Measurements from ENCODE around the gene TBC1D30.

TBC1D30 gene

GRCh38 chr12:64814432-64814831 is 10.0 kb upstream of the TBC1D30 start:
- H3K36me3 Mint-ChIP-seq (ENCODE audit: insufficient read depth): no peaks in the 10 kb centered on the region

GRCh38 chr12:64819816-64820402 is 4.5 kb upstream of the TBC1D30 start:
- no peak for ATAC-seq (replicated peaks)
- Mint-ChIP-seq H3K27ac (no peak overlapping the region), H3K4me1 (ENCODE audit: low read depth in 2 of 2) (peaks cover 5% of the 10 kb centered on the region in 2 donors)

More at GRCh38 chr12:64814432-64814831, 10.0 kb upstream of the TBC1D30 start:
- Mint-ChIP-seq H3K4me1 (ENCODE audit: low read depth in 2 of 2) (no peaks in the 10 kb centered on the region), H3K4me3 (no peak overlapping the region), H3K27me3 (peaks cover 29 to 54% of the 10 kb centered on the region in 2 donors), H3K9me3 (no peaks in the 10 kb centered on the region), H3K27ac (no peak overlapping the region)
- no peak for ATAC-seq (replicated peaks)
- no peak for DNase-seq

GRCh38 chr12:64820593-64820992 is 3.9 kb upstream of the TBC1D30 start:
- Mint-ChIP-seq H3K4me3 (no peak overlapping the region), H3K9me3 (no peaks in the 10 kb centered on the region), H3K4me1 (ENCODE audit: low read depth in 2 of 2) (peaks cover 8 to 9% of the 10 kb centered on the region in 2 donors), H3K27ac (no peak overlapping the region), H3K27me3 (peaks cover 38 to 56% of the 10 kb centered on the region in 2 donors), H3K36me3 (ENCODE audit: insufficient read depth) (no peaks in the 10 kb centered on the region)
- DNase-seq: no peak
- ATAC-seq (replicated peaks): no peak

More at GRCh38 chr12:64819816-64820402, 4.5 kb upstream of the TBC1D30 start:
- H3K36me3 Mint-ChIP-seq (ENCODE audit: insufficient read depth): no peaks in the 10 kb centered on the region
- no peaks in the 10 kb centered on the region for H3K9me3 Mint-ChIP-seq
- no peak for DNase-seq
- H3K4me3 Mint-ChIP-seq: no peak overlapping the region
- H3K27me3 Mint-ChIP-seq: peaks cover 31 to 49% of the 10 kb centered on the region in 2 donors

GRCh38 chr12:64821116-64821630 is 3.3 kb upstream of the TBC1D30 start:
- DNase-seq: no peak
- Mint-ChIP-seq H3K4me1 (ENCODE audit: low read depth in 2 of 2) (peaks cover 12 to 13% of the 10 kb centered on the region in 2 donors), H3K4me3 (no peak overlapping the region), H3K27ac (no peak overlapping the region), H3K27me3 (peaks cover 43 to 62% of the 10 kb centered on the region in 2 donors), H3K36me3 (ENCODE audit: insufficient read depth) (no peaks in the 10 kb centered on the region), H3K9me3 (no peaks in the 10 kb centered on the region)
- no peak for ATAC-seq (replicated peaks)

GRCh38 chr12:64824130-64824499 is 332 bp upstream of the TBC1D30 start:
- H3K36me3 Mint-ChIP-seq (ENCODE audit: insufficient read depth): no peaks in the 10 kb centered on the region
- H3K27me3 Mint-ChIP-seq: peaks cover 61 to 71% of the 10 kb centered on the region in 2 donors
- ATAC-seq (replicated peaks): peak; percentile 7
- H3K4me1 Mint-ChIP-seq (ENCODE audit: low read depth in 2 of 2): peaks cover 13 to 15% of the 10 kb centered on the region in 2 donors
- H3K4me3 Mint-ChIP-seq: peak overlapping the region; percentile 81 to 82
- H3K27ac Mint-ChIP-seq: no peak overlapping the region
- DNase-seq: no peak
- H3K9me3 Mint-ChIP-seq: no peaks in the 10 kb centered on the region

- no peak for DNase-seq
- peak; percentile 27 for ATAC-seq (replicated peaks)
- H3K27me3 Mint-ChIP-seq: peaks cover 66 to 77% of the 10 kb centered on the region in 2 donors
Measured at GRCh38 chr12:64825143-64826021, 935 bp downstream of the TBC1D30 start.

GRCh38 chr12:64826234-64826633 is 1.8 kb downstream of the TBC1D30 start:
- Mint-ChIP-seq H3K9me3 (no peaks in the 10 kb centered on the region), H3K27ac (no peak overlapping the region), H3K27me3 (peaks cover 64 to 74% of the 10 kb centered on the region in 2 donors), H3K4me3 (peak overlapping the region; percentile 48 to 81), H3K4me1 (ENCODE audit: low read depth in 2 of 2) (peaks cover 13 to 15% of the 10 kb centered on the region in 2 donors), H3K36me3 (ENCODE audit: insufficient read depth) (no peaks in the 10 kb centered on the region)
- ATAC-seq (replicated peaks) (no peak), DNase-seq (peak in 1 of 3 experiments; percentile 24)

More at GRCh38 chr12:64825143-64826021, 935 bp downstream of the TBC1D30 start:
- no peak overlapping the region for H3K27ac Mint-ChIP-seq
- peak overlapping the region; percentile 81 to 82 for H3K4me3 Mint-ChIP-seq
- no peaks in the 10 kb centered on the region for H3K36me3 Mint-ChIP-seq (ENCODE audit: insufficient read depth)
- H3K4me1 Mint-ChIP-seq (ENCODE audit: low read depth in 2 of 2): peaks cover 13 to 15% of the 10 kb centered on the region in 2 donors
- no peaks in the 10 kb centered on the region for H3K9me3 Mint-ChIP-seq

GRCh38 chr12:64828713-64829112 is 4.3 kb downstream of the TBC1D30 start:
- Mint-ChIP-seq H3K4me3 (no peak overlapping the region), H3K4me1 (ENCODE audit: low read depth in 2 of 2) (peaks cover 13 to 15% of the 10 kb centered on the region in 2 donors), H3K9me3 (no peaks in the 10 kb centered on the region), H3K27ac (no peak overlapping the region), H3K36me3 (ENCODE audit: insufficient read depth) (no peaks in the 10 kb centered on the region), H3K27me3 (peaks cover 70 to 85% of the 10 kb centered on the region in 2 donors)
- ATAC-seq (replicated peaks) (no peak), DNase-seq (no peak)

- Mint-ChIP-seq H3K4me1 (ENCODE audit: low read depth in 2 of 2) (no peaks in the 10 kb centered on the region), H3K4me3 (no peak overlapping the region), H3K36me3 (ENCODE audit: insufficient read depth) (peaks cover 3% of the 10 kb centered on the region), H3K27ac (no peak overlapping the region), H3K9me3 (no peaks in the 10 kb centered on the region), H3K27me3 (peaks cover 40 to 61% of the 10 kb centered on the region in 2 donors)
- DNase-seq: no peak
- ATAC-seq (replicated peaks): no peak
Measured at GRCh38 chr12:64833928-64834327, 9.5 kb downstream of the TBC1D30 start.

GRCh38 chr12:64835901-64836300 is 11.5 kb downstream of the TBC1D30 start:
- ATAC-seq (replicated peaks): no peak
- H3K36me3 Mint-ChIP-seq (ENCODE audit: insufficient read depth): peaks cover 3% of the 10 kb centered on the region
- no peaks in the 10 kb centered on the region for H3K4me1 Mint-ChIP-seq (ENCODE audit: low read depth in 2 of 2)
- H3K9me3 Mint-ChIP-seq: no peaks in the 10 kb centered on the region
- H3K27me3 Mint-ChIP-seq: peaks cover 32 to 41% of the 10 kb centered on the region in 2 donors
- H3K4me3 Mint-ChIP-seq: no peak overlapping the region
- DNase-seq: no peak
- H3K27ac Mint-ChIP-seq: no peak overlapping the region

- Mint-ChIP-seq H3K36me3 (ENCODE audit: insufficient read depth) (peaks cover 3% of the 10 kb centered on the region), H3K9me3 (no peaks in the 10 kb centered on the region), H3K4me3 (no peak overlapping the region), H3K27ac (no peak overlapping the region), H3K27me3 (peaks cover 36 to 41% of the 10 kb centered on the region in 2 donors), H3K4me1 (ENCODE audit: low read depth in 2 of 2) (no peaks in the 10 kb centered on the region)
- DNase-seq: no peak
- no peak for ATAC-seq (replicated peaks)
Measured at GRCh38 chr12:64836856-64837255, 12.4 kb downstream of the TBC1D30 start.

- Mint-ChIP-seq H3K36me3 (ENCODE audit: insufficient read depth) (peaks cover 3% of the 10 kb centered on the region), H3K4me1 (ENCODE audit: low read depth in 2 of 2) (no peaks in the 10 kb centered on the region), H3K27ac (no peak overlapping the region), H3K9me3 (no peaks in the 10 kb centered on the region), H3K27me3 (peaks cover 37 to 38% of the 10 kb centered on the region in 2 donors), H3K4me3 (no peak overlapping the region)
- ATAC-seq (replicated peaks): no peak
- no peak for DNase-seq
Measured at GRCh38 chr12:64837427-64837826, 13.0 kb downstream of the TBC1D30 start.

- DNase-seq (no peak), ATAC-seq (replicated peaks) (no peak)
- Mint-ChIP-seq H3K27me3 (peaks cover 18 to 23% of the 10 kb centered on the region in 2 donors), H3K27ac (no peak overlapping the region), H3K4me3 (no peak overlapping the region), H3K36me3 (ENCODE audit: insufficient read depth) (peaks cover 3% of the 10 kb centered on the region), H3K9me3 (no peaks in the 10 kb centered on the region), H3K4me1 (ENCODE audit: low read depth in 2 of 2) (no peaks in the 10 kb centered on the region)
Measured at GRCh38 chr12:64840119-64840518, 15.7 kb downstream of the TBC1D30 start.
